Liver (tissue), 3 donors: Measurements from ENCODE around the gene ACKR2.

Experiments used
- FOXA1 ChIP-seq: IDR thresholded peaks from 2 replicates; pipeline ENCODE4 v1.6.1; 2016; ENCODE audit warnings: antibody characterized with exemption
- SP1 ChIP-seq: IDR thresholded peaks from 2 replicates; pipeline ENCODE4 v1.6.1; 2018; ENCODE audit warnings: antibody characterized with exemption, mild to moderate bottlenecking
- YY1 ChIP-seq: IDR thresholded peaks from 2 replicates; pipeline ENCODE4 v1.6.1; 2016; ENCODE audit warnings: antibody characterized with exemption, mild to moderate bottlenecking
- TF ChIP-seq, protein P1 (sequence below): fragments of 150-350 bp; IDR thresholded peaks from 2 replicates; pipeline ENCODE4 v1.5.1; 2017; ENCODE audit warnings: improper control_type of control experiment, low read depth, low read length; ENCODE audit not compliant: missing input control
- donor health status: healthy.
- donor health status: healthy.

DNA sequence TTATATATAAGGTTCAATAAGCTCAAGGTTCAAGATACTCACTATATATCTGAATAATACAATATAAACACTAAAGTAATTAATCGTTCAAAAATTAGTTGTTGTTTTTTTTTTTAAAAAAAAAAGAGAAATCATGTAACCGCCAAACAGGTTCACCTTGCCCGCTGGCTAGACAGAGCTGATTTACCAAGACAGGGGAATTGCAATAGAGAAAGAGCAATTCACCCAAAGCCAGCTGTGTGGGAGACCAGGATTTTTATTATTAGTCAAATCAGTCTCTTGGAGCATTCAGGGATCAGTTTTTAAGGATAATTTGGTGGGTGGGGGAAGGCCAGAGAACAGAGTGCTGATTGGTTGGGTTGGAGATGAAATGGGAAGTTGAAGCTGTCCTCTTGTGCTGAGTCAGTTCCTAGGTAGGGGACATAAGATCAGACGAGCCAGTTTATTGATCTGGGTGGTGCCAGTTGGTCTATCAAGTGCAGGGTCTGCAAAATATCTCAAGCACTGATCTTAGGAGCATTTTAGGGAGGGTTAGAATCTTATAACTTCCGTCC lies 12.8 kb upstream of the ACKR2 start:
- TF ChIP-seq YY1: no peak
- TF ChIP-seq, protein P1, sequence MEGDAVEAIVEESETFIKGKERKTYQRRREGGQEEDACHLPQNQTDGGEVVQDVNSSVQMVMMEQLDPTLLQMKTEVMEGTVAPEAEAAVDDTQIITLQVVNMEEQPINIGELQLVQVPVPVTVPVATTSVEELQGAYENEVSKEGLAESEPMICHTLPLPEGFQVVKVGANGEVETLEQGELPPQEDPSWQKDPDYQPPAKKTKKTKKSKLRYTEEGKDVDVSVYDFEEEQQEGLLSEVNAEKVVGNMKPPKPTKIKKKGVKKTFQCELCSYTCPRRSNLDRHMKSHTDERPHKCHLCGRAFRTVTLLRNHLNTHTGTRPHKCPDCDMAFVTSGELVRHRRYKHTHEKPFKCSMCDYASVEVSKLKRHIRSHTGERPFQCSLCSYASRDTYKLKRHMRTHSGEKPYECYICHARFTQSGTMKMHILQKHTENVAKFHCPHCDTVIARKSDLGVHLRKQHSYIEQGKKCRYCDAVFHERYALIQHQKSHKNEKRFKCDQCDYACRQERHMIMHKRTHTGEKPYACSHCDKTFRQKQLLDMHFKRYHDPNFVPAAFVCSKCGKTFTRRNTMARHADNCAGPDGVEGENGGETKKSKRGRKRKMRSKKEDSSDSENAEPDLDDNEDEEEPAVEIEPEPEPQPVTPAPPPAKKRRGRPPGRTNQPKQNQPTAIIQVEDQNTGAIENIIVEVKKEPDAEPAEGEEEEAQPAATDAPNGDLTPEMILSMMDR: no peak
- TF ChIP-seq FOXA1: no peak
- no peak for TF ChIP-seq SP1
